Calu3 (cell line): ENCODE data around the gene DCUN1D2. TPM values are rescaled to one million over a fixed set of nuclear protein-coding genes. Genes with fewer than 3 reads are reported as not detected.
A peak's percentile ranks its signal among the peaks of the same experiment; 100 is the strongest.

Experiments
- Bru-seq: library from RNA; stranded (reverse); fragments of 400-500 nt; gene quantifications from one replicate; lab custom pipeline; 2021; lab: Mats Ljungman, UMichigan
- BruChase-seq, 2 experiments: library from RNA; stranded (reverse); fragments of 400-500 nt; gene quantifications; one replicate each; lab custom pipeline; 2021; lab: Mats Ljungman, UMichigan
- BruUV-seq: library from RNA; stranded (reverse); fragments of 400-500 nt; replicated peaks from 2 replicates; lab custom pipeline; 2021; lab: Mats Ljungman, UMichigan
- CTCF ChIA-PET: fragments of 300-600 bp; sonication (Branson Sonifier 250); formaldehyde crosslinking; loops from one replicate; lab custom pipeline; 2022; ENCODE audit warnings: antibody characterized with exemption; lab: Charles Lee
- DNase-seq: peaks from one replicate; pipeline ENCODE4 v3.0.0; 2022
- H3K27ac Mint-ChIP-seq: one replicate; pipeline ENCODE4 v1.8.0; 2022; ENCODE audit warnings: mixed read lengths; ENCODE audit not compliant: unreplicated experiment
- H3K27me3 Mint-ChIP-seq: one replicate; pipeline ENCODE4 v1.8.0; 2022; ENCODE audit warnings: mixed read lengths; ENCODE audit not compliant: unreplicated experiment
- H3K36me3 Mint-ChIP-seq: one replicate; pipeline ENCODE4 v1.8.0; 2022; ENCODE audit warnings: mild to moderate bottlenecking, moderate library complexity, mixed read lengths; ENCODE audit not compliant: insufficient read depth, unreplicated experiment
- H3K4me1 Mint-ChIP-seq: one replicate; pipeline ENCODE4 v1.8.0; 2022; ENCODE audit warnings: mild to moderate bottlenecking, low read depth, mixed read lengths; ENCODE audit not compliant: unreplicated experiment
- H3K4me3 Mint-ChIP-seq: one replicate; pipeline ENCODE4 v1.8.0; 2022; ENCODE audit warnings: mild to moderate bottlenecking, low read depth, moderate library complexity, mixed read lengths; ENCODE audit not compliant: unreplicated experiment
- H3K9me3 Mint-ChIP-seq: one replicate; pipeline ENCODE4 v1.8.0; 2022; ENCODE audit warnings: low read depth, mixed read lengths; ENCODE audit not compliant: unreplicated experiment
- CTCF ChIP-seq: fragments of 200-600 bp; IDR thresholded peaks from one replicate; pipeline ENCODE4 v1.8.0; 2022; ENCODE audit warnings: antibody characterized with exemption; ENCODE audit not compliant: unreplicated experiment
- intact Hi-C: fragments of 100-400 bp; cut with micrococcal nuclease; formaldehyde crosslinking; loops from one replicate; pipeline ENCODE4 v1.10.0; 2022; ENCODE audit not compliant: unreplicated experiment
- long read RNA-seq: library from polyadenylated mRNA; stranded (forward); transcript quantifications from one replicate; pipeline ENCODE4 v2.0.0, GENCODE V29; 2022
- total RNA-seq: library from RNA; stranded (reverse); gene quantifications from 2 replicates; pipeline ENCODE4 v1.2.3, GENCODE V29; 2022

The DCUN1D2 gene
- total RNA-seq = 7.9 and 9.3 TPM in 2 replicates
- percentile 53 among the genes with signal in this experiment for Bru-seq, nascent RNA
- BruChase-seq, experiment 1, labeled RNA remaining after a 6-hour chase = percentile 53 among the genes with signal in this experiment
- percentile 63 among the genes with signal in this experiment for BruChase-seq, experiment 2, labeled RNA remaining after a 2-hour chase
- long read RNA-seq, partial matches to known transcripts = 0 of 2 reads
- long read RNA-seq, other reads (novel, unspliced or antisense) = 1 of 2 reads

GRCh38 chr13:113490496-113491417, at the start of gene DCUN1D2:
Gene DCUN1D2, minus strand, starts transcription at chr13:113490711. Its CDS starts 42 bp downstream, at chr13:113490669.
- intact Hi-C loops = no loop called here
- Mint-ChIP-seq H3K36me3 (peaks cover 21% of the 10 kb centered on the region), H3K9me3 (no peaks in the 10 kb centered on the region), H3K27ac (peak within 1 kb of the TSS; percentile 47), H3K4me1 (peaks cover 14% of the 10 kb centered on the region), H3K4me3 (peak within 1 kb of the TSS; percentile 85), H3K27me3 (no peaks in the 10 kb centered on the region)
- no peak for TF ChIP-seq CTCF
- DNase-seq = peak; percentile 78
- no TSS peak for BruUV-seq
- CTCF ChIA-PET = no interaction called here

- BruUV-seq = no TSS peak
- no peaks in the 10 kb centered on the region for H3K9me3 Mint-ChIP-seq
- no peaks in the 10 kb centered on the region for H3K4me1 Mint-ChIP-seq
- TF ChIP-seq CTCF = no peak
- peaks cover 5% of the 10 kb centered on the region for H3K36me3 Mint-ChIP-seq
- no peak overlapping the region for H3K4me3 Mint-ChIP-seq
- CTCF ChIA-PET = no interaction called here
- no peaks in the 10 kb centered on the region for H3K27me3 Mint-ChIP-seq
- no peak for DNase-seq
- no peak overlapping the region for H3K27ac Mint-ChIP-seq
- intact Hi-C loops = no loop called here
Observed at GRCh38 chr13:113539822-113540221, 49.3 kb upstream of the DCUN1D2 start.

GRCh38 chr13:113539176-113539575, 48.7 kb upstream of the DCUN1D2 start:
- Mint-ChIP-seq H3K4me3 (no peak overlapping the region), H3K4me1 (no peaks in the 10 kb centered on the region), H3K9me3 (no peaks in the 10 kb centered on the region), H3K36me3 (peaks cover 5% of the 10 kb centered on the region), H3K27me3 (no peaks in the 10 kb centered on the region), H3K27ac (no peak overlapping the region)
- intact Hi-C loops = no loop called here
- no TSS peak for BruUV-seq
- CTCF ChIA-PET = no interaction called here
- no peak for DNase-seq
- TF ChIP-seq CTCF = no peak

GRCh38 chr13:113538689-113539058, 48.2 kb upstream of the DCUN1D2 start:
- Mint-ChIP-seq H3K9me3 (no peaks in the 10 kb centered on the region), H3K27me3 (no peaks in the 10 kb centered on the region), H3K36me3 (peaks cover 5% of the 10 kb centered on the region), H3K4me1 (no peaks in the 10 kb centered on the region), H3K27ac (no peak overlapping the region), H3K4me3 (no peak overlapping the region)
- intact Hi-C loops = no loop called here
- DNase-seq = no peak
- CTCF ChIA-PET = no interaction called here
- no TSS peak for BruUV-seq
- TF ChIP-seq CTCF = no peak
